Stimulated activated CD8-positive, alpha-beta memory T cell treated with anti-CD3 and anti-CD28 coated beads, Interleukin-7, amount 100 ng/mL, for 1 hour (primary cell): ENCODE measurements around the gene GPA33.

ENCODE experiments used
- DNase-seq, 2 donors: peaks; one replicate each; pipeline ENCODE4 v3.0.0-alpha.2; 2020; ENCODE audit warnings: low read depth in 2 of 2

The GPA33 gene

DNA sequence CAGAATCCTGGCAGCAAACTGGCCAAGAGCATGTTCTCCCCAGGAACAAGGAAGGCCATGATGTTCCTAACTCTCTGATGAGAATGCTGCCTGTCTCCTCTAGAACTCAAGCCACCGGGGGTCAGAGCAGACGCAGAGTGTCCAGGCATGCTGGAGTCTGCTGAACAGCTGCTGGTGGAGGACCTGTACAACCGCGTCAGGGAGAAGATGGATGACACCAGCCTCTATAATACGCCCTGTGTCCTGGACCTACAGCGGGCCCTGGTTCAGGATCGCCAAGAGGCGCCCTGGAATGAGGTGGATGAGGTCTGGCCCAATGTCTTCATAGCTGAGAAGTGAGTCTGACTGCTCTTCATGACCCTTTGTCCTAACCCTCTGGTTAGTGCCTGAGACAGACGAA is 27.0 kb upstream of the GPA33 start:
- DNase-seq, result no peak

DNA sequence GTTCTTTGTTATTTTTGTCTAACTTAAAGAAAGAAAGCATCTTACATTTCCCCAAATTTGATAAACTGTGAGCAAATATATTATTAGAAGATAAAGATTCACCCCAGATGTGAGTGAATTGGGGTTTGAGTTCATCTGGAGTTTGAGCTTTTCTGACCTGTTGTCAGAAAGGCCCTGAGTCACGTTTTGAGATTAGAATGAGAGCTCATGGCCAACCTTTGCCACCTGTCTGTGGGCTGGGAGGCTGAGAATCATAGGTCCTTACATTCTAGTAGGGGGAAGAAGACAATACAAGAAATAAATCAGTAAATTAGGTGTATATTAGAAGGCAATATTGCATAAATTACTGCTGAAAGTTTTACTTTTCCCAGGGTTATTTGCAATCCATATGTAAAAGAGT is 26.0 kb upstream of the GPA33 start:
- no peak for DNase-seq

DNA sequence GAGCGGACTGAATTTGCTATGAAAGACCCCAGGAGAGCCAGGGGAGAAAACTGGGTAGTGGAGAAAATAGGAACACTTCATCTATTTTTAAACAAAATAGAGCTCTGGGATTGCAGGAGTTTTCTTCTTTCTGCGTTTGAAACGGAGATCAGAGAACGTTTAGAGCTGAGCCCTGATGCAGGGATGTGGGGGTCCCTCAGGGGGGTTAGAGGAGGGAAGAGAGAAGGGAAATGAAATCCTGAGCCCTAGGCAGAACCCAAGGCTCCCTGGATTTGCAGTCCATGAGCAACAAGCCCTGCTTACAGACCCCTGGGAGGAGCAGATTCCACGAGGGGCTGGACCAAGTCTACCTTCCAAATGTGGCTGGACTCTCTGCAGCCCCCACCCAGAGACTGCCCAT is 25.5 kb upstream of the GPA33 start:
- DNase-seq, result no peak

DNA sequence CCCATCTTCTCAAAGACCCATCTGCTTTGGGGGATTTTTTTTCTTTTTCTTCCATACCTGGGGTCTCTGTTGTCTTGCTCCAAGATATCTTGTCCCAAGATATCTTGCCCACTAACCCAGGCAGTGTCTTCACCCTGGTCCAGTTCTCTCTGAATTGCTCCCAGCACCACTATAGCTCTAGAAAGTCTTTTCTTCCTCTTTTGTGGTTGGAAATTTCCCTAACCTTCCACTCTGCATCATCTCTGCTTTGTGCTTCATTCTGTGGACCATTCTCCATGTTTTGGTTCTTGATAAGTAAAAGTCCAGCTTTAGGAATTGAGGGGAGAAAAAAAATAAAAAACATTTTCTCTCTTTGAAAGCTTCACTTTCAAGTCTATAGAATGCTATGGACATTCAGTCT is 24.5 kb upstream of the GPA33 start:
- no peak for DNase-seq

DNA sequence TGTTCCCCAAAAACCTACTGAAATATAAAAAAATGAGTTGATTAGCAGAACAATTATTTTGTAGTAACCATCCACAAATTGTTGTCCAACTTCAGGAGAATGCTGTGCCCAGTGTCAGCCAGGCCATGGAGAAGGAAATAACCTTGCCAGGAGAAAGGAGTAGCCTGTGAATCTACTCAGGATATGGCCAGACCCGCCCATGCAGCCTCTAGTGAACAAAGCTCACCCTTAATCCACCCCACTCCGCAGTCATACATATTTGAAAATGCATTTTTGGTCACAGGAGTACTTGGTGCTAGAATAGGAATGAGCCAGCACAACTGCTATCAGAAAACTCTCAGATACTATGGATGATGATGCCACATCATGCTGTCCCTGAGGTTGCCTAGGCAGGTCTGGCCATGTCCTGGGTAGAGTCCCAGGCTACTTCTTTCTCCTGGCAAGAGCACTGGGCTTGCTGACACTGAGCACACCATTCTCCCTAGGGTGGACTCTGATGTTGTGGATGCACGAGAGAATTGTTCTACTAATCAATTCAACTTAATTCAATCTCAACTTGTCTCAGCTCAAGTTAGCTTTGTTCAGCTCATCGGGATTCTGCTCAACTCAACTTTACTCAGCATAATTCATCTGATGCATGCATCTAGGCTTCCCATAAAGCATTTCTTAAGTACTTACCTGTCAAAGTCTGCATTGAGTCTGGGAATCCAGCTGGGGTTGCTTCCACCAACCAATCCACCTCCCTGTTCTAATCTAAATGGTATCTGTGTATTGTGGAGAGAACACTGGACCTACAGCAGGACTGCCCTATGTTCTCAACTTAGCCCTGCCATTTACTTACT is 21.9 kb upstream of the GPA33 start:
- no peak for DNase-seq

DNA sequence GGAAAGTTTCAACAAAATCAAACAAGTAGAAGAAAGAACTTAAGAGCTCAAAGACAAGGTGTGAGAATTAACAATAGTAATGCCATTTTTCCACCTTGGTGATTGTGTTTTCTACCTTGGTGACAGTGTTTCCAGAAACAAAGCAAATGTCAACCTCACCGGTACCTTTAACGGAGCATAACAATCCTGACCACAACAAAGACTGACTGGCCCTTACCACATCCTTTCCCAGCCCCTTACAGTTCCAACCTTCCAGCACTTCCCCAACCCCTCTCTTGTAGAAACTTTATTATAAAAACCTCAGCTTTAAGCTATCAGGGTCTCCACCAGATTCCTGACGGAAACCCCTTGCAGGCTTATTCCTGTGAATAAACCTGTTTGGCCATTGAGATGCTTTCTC is 20.4 kb upstream of the GPA33 start:
- DNase-seq, result no peak

DNA sequence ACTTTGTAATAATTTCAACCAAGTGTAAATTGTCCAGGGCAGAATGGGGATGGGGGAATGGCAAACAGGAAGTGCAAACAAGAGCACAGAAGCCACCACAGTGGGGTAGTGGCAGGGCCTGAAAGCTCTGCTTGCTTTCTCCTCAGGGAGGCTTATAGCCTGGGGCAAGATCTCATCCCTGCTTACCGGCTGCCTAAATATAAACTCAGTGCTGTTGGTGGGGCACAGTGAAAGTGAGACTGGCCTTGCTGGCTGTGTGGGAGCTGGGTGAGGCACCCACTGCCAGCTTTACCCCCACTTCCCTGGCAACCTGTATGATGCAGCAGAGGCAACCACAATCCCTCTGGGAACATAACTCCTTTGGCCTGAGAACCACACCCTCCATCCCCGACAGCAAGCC is 18.9 kb upstream of the GPA33 start:
- no peak for DNase-seq

DNA sequence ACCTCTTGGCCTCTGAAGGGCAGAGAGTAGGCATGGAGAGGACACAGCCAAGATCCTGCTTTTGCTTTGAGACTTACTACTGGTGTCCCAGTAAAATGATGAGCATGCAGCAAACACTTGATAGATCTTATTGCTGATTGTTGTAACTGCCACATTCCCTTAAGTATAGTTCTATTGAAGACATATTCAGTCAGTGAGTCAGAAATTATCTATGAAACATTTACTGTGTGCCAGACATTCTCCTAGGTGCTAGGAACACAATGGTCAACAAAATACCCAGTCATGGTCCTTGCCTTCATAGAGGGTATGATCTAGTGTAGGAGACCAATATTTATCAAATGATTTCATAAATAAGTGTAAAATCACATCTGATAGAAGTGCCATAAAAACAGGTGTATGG is 17.3 kb upstream of the GPA33 start:
- DNase-seq, result no peak

DNA sequence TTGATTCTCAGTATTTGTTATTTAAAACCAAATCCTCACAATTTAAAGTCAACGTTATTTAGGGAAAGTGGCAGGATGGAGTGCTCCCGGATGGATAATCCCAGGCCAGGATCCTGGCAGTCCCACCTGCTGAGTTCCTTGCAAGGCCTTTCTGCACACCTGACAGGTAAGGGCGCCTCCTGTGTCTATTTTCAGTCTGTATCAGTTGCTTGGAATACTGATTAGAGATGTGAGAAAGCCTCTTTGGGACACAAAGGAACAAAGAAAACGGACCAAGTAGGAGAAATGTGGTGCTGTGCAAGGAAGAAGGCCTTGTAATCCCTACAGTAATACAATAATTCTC is 15.9 kb upstream of the GPA33 start:
- no peak for DNase-seq

DNA sequence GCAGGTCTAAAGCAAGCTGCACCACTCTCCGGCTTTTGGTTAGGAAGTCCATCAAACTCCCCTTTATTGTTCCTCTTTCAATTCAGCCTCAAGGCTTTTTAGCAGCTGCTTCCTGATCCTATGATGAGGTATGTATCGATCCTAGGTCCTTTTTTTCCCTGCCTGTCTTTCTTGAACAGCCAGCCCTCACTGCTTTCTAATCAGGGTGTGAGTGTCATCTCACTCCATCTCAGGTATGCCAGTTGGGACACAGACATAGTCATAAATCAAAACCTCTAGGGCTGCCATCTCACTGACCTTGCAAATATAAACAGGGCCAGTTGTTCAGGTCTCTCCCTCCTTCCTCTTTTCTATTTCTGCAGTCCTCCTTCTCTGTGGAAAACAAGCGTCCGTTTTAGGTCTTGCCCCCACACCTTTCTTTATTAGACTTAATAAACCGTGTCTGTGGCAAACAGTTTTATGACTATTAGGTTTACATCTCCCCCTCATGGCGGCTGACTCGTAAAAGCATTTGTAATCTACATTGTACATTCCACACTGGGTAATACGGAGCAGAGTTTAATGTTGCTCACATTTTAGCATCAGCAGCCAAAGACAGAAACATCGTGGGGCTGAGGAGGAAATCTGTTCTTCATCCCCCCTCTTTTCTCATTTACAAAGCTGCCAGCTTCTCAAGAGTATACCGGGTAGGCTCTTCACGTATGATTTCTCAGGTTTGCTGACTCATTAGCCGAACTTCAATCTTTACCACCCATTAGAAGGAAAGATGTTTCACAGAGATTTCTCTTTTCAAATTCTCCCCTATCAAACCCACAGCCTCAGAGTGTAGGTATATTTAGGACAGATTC is 15.3 kb upstream of the GPA33 start:
- DNase-seq, result no peak

DNA sequence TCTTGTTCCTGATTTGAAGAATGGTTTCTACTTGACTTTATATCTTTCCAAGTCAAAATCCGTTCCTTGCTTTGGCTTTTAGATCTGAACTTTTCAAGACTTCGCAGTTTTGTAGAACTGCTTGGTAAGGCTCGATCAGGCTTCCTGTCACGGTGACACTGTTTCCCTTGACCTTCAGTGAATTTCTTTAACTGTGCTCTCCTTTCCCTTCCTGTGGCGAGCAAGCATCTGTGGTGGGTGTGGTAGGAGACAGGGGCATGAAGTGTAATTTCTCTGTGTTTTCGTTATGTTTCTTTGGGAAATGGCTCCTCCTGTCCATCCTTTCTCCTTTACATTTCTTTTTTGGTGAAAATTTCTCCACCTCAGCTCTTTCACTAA is 14.1 kb upstream of the GPA33 start:
- no peak for DNase-seq

DNA sequence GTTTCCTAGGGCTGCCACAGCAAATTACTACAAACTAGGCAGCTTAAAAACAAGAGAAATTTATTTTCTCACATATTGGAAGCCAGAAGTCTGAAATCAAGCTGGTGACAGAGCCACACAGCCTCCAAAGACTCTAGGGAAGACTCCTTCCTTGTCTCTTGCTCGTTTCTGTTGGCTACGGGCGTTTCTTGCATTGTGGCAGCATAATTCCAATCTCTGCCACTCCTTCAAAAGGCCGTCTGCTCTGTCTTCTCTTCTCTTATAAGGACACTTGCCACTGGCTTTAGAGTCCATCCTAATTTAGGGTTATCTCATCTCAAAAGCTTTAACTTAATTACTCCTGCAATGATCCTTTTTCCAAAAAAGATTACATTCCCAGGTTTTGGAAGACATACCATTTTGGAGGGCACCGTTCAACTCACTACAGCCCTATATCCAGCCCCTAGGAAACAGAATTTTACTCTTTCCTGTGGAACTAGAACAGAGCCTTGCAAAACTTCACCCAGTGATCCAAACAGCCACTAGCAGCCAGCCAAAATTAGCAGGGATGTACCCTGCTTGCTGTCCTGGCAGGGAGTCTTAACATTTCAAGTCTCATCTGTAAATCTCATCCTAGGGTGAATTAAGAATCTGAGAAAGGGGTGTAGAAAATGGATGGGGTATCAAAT is 12.9 kb upstream of the GPA33 start:
- no peak for DNase-seq

DNA sequence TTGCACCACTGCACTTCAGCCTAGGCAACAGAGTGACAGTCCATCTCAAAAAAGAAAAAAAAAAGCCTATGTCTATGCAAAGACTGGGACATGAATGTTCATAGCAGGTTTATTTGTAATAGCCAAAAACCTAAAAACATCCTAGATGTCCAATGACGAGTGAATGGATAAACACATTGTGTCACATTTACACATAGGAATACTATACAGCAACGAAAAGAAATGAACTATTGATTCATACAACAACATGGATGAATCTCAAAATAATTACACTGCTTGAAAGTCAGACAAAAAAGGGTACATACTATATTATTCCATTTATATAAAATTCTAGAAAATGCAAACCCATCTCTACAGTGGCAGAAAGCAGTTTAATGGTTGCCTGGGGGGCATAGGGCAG is 11.6 kb upstream of the GPA33 start:
- DNase-seq, result no peak

DNA sequence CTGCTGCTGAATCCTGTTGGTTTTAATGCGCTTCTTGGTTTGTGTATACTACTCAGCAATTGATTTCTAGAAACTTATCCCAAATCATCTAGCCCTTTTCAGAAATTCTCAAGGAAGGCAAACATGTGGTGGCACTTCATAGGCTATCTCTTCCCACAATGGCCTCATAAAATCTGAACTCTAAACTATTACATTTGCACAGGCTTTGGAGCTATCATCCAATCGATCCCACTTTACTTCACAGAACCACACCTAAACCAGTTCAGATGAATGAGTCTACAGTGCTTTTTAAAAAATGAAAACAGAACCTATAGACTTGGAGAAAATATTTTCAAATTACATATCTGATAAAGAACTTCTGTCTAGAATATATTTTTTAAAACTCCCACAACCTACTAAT is 10.6 kb upstream of the GPA33 start:
- DNase-seq, result no peak

DNA sequence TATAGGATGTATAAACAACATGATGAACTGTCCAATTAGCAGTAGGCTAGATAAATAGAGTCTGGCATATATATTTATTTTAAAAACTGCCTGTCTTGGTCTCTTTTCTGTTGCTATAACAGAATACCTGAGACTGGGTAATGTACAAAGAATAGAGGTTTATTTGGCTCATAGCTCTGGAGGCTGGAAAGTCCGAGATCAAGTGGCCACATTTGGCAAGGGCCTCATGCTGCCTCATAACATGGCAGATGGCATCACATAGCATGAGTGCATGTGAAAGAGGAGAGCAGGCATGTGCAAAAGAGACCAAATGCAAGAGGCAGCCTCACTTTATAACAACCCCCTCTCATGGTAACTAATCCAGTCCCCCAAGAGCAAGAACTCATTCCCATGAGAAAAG is 9.7 kb upstream of the GPA33 start:
- DNase-seq, result no peak

DNA sequence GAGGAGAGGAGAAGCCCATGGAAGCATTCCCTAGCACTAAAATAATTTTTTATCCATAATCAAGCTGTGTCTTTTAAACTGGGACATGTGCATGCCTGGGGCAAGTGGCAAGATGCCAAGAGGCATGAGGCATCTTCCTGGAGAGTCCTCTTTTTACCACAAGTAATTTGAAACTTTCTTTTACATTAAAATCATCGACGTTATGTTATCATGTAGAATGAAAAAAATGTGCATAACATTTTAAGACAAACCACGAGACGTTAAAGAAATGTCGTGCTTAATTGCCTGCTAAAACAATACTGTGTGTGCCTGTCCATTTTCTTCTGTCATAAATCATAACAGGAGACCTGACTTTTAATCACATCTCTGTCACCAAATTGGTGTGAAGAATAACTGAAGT is 5.2 kb upstream of the GPA33 start:
- DNase-seq, result no peak

DNA sequence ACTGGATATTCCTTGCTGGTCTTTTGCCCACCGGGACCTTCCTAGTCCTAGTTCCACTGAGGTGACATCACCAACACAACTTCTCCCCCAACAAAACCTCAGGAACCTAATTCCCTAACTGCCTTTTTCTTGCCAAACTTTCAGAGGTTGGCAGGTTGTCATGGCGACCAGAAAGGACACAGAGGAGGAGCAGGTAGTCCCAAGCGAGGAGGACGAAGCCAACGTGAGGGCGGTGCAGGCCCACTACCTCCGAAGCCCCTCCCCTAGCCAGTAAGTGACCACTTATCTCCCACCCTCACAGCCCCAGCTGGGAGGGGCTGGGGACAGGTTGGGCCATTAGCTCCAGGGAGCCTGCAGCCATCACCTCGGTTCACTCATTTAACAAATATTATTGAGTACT is 4.5 kb upstream of the GPA33 start:
- no peak for DNase-seq

DNA sequence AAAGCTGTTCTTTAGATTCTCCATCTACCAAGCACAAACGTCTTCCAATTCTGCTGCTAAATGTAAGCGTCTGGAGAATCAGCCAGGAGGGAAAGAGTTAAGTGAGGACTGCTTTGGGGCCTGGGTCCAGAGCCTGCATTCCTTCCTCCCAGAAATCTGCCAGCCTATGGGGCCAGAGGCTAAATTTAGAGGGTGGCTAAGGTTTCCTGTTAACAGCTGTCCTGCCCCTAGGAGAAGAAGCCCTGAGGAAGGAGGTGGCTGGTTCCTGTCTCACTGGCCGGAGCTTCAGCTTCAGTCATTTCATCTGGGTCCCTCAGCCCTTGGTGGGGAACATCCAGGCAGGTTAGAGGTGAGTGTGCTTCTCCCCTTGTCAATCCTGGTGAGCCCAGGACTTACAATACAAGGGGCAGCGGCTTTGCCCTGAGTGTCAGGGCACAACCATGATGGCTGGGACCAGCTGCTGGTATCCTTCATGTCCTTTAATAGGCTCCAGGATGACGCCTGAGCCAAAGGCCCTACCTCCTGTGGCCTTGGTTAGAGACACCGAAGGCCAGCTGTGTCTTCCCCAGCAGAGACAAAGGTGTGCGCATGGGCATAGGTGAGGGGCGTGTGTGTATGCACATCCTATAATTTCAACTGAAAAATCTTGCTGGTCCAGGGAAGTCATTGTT is 3.8 kb upstream of the GPA33 start, which contains the start of gene STYXL2:
Gene STYXL2, plus strand, starts transcription at position 230 of the 671 bp plus-strand sequence. CDS start 775 bp downstream, outside the sequence.
- DNase-seq, result no peak

DNA sequence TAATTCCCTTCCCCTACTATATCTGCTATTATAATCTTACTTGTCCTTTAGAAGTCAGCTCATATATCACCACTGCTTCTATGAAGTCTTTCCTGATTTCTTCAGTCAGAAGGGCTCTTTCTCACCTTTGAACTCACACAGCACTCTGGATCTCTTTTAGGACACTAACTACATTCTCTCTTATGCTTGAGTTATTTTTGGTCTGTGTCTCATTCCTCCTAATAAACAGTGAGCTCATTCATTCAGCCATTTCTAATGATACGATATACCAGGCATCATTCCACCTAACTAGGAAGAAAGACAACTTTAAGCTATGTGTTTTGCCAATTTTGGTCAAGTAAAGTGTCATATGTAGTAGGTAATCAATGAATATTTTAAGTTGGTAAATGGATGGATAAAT is 2.5 kb upstream of the GPA33 start:
- no peak for DNase-seq

DNA sequence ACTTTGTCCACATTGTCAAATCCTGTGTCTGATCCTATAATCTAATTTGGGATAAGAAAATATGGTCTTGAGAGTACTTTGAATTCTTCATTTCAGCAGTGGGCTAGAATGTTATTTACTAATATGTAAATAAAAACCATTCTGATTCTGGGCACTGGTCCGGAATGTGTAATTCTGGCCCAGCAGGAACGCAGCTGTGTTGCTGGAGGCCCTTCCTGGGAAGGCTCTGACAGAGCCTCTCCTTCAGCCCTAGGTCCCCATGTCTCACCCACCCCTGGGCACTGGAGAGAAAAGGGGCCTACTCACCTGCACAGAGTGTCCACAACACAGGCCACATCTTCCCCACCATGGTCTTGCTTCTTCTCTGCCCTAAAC is 251 bp downstream of the GPA33 start:
- no peak for DNase-seq

DNA sequence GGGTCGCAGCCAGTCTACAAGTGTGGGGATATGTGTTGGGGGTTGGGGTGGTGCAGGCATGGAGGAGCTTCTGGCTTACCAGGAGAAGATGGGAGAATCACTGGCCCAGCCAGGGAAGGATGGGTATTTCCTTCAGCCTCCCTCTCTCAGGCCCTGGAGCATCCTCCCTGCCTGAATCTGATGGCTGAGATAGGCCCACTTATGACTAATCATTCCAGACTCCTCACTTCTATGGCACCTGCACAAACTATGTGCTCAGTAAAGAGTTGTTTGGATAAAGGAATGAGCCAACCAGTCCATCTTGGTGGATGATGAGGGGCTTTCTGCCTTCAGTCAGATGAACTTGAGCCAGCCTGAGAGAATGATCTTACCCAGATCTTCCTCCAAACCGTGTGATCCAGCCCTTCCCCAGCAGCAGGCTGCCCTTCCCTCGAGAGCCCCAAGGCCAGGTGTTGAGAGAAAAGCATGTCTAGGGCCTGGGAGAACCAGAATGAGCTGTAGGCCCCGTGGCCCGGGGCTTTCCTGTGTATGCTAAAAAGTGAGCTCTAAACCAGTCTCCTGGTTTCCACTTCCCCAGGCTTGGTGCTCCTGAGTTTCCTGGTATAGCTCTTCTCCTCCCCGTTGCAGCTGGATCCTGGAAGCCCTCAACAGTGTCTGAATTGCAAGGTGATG is 1.3 kb downstream of the GPA33 start:
- no peak for DNase-seq

DNA sequence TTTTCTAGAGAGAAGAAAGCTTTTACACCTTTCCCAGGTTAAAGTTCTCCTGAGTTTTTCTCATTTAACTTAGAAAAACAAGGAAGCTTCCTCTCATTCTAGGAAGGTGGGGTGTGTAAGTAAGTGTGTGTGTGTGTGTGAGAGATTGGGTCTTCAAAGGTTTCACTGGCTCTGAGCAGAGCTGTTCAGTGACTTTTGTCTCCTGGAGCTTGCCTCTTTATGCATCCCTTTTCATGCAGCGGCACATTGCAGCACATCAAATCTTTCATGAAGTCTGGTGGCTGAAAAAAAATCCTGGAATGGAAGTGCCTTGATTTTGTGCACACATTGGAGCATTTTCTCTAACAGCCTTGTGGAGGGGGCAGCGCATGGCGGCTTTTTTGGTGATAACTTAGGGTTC is 3.4 kb downstream of the GPA33 start:
- no peak for DNase-seq
